T-helper 9 cell (primary cell): ENCODE data around the gene CRLF2.
"Not testable (repeated sequence)": the region's sequence is repeated elsewhere in the genome, so short reads cannot be mapped to it uniquely, and the experiment has no call there.

Source experiments
- DNase-seq: peaks from one replicate; pipeline ENCODE4 v3.0.0-alpha.2; 2020

Gene CRLF2

GRCh38 chrX:1210844-1211243, 1.6 kb downstream of the CRLF2 start:
- DNase-seq, result no peak

GRCh38 chrX:1207496-1208025, 4.9 kb downstream of the CRLF2 start:
- DNase-seq, result no peak

- no peak for DNase-seq
Observed at GRCh38 chrX:1205681-1206611, 6.5 kb downstream of the CRLF2 start.

- DNase-seq, result no peak
Observed at GRCh38 chrX:1202251-1202650, 10.2 kb downstream of the CRLF2 start.

GRCh38 chrX:1196436-1196835, 16.0 kb downstream of the CRLF2 start:
- no peak for DNase-seq

GRCh38 chrX:1192196-1192595, 20.3 kb downstream of the CRLF2 start:
- DNase-seq, result not testable (repeated sequence)

- DNase-seq, result no peak
Observed at GRCh38 chrX:1190596-1191145, 21.8 kb downstream of the CRLF2 start.

- DNase-seq, result no peak
Observed at GRCh38 chrX:1185561-1185960, 26.9 kb downstream of the CRLF2 start.

GRCh38 chrX:1182211-1182610, 30.2 kb downstream of the CRLF2 start:
- no peak for DNase-seq

GRCh38 chrX:1181661-1182060, 30.8 kb downstream of the CRLF2 start:
- DNase-seq, result not testable (repeated sequence)

GRCh38 chrX:1181170-1181569, 31.3 kb downstream of the CRLF2 start:
- no peak for DNase-seq

GRCh38 chrX:1178580-1179057, 33.8 kb downstream of the CRLF2 start:
- DNase-seq, result no peak

GRCh38 chrX:1176531-1177320, 35.7 kb downstream of the CRLF2 start:
- DNase-seq, result not testable (repeated sequence)

GRCh38 chrX:1174609-1175545, 37.6 kb downstream of the CRLF2 start:
- not testable (repeated sequence) for DNase-seq

- DNase-seq, result not testable (repeated sequence)
Observed at GRCh38 chrX:1173435-1173834, 39.0 kb downstream of the CRLF2 start.

- DNase-seq, result no peak
Observed at GRCh38 chrX:1172496-1172895, 40.0 kb downstream of the CRLF2 start.

GRCh38 chrX:1171915-1172314, 40.5 kb downstream of the CRLF2 start:
- DNase-seq, result not testable (repeated sequence)

GRCh38 chrX:1170243-1170642, 42.2 kb downstream of the CRLF2 start:
- no peak for DNase-seq

GRCh38 chrX:1169189-1169588, 43.3 kb downstream of the CRLF2 start:
- DNase-seq, result no peak

GRCh38 chrX:1167918-1168481, 44.4 kb downstream of the CRLF2 start:
- DNase-seq, result no peak

- no peak for DNase-seq
Observed at GRCh38 chrX:1167466-1167865, 45.0 kb downstream of the CRLF2 start.
